Activated CD8-positive, alpha-beta memory T cell treated with anti-CD3 and anti-CD28 coated beads, Interleukin-2, amount 50 U/mL, for 24 hours (primary cell): ENCODE results near the gene GRAMD4.

ENCODE experiments used
- DNase-seq: peaks from one replicate; pipeline ENCODE4 v3.0.0-alpha.2; 2020; ENCODE audit errors: extremely low read depth

Gene GRAMD4

DNA sequence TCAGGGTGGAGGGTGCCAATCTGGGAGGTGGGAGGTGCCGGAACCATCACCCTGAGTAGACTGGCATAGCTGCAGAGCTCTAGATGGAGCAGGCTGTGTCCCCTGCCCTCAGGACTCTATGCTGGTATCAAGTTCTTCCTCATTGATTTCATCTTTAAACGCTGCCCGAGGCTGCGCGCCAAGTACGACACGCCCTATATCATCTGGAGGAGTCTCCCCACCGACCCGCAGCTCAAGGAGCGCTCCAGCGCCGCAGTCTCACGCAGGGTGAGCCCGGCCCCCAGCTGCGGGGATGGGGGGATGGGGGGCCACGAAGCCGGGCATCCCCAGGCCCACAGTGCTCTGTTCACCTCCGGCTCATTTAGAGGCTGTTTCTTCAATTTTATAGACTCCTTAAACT, 52.5 kb downstream of the GRAMD4 start:
- DNase-seq = no peak

DNA sequence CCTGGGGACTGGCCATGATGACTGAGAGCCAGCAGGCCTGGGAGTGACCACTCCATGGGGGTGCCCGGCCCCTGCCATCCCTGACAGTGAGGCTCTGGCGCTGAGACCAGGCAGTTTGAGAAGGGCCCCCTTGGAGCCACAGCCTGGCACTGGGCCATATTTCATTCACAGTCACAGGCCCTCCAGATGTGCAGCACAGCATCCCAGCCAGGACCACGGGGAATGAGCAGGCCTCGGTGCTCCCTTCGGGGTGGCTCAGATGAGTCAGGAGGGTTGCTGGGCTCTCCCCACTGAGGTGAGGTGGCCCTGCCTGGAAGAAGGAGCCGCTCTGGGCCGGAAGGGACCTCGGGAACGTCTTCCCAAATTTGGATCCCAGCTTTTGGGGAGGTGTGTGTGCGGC, 53.0 kb downstream of the GRAMD4 start:
- DNase-seq = no peak

DNA sequence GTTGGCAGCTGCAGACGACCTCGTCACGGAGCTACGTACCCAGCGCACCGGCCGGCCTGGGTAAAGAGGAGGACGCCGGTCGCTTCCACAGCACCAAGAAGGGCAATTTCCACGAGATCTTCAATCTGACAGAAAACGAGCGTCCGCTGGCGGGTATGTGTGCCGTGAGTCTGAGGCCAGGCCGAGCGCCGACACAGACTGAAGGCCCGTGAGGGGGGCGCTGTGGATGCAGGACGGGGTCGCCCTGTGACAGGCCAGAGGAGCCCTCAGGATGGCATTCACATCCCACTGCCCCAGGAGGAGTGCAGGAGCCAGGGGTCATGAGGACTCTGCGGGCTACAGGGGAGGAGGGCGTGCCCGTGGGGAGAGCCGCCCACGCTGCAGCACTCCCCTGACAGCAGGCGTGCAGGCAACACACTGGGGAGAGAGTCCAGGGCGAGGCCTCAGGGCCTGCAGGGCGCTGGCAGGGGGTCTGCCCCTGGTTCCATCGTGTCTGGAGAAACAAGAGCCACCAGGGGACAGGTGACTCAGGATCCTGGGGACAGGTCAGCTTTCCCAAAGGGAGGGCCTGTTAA, 53.6 kb downstream of the GRAMD4 start:
- DNase-seq = no peak

DNA sequence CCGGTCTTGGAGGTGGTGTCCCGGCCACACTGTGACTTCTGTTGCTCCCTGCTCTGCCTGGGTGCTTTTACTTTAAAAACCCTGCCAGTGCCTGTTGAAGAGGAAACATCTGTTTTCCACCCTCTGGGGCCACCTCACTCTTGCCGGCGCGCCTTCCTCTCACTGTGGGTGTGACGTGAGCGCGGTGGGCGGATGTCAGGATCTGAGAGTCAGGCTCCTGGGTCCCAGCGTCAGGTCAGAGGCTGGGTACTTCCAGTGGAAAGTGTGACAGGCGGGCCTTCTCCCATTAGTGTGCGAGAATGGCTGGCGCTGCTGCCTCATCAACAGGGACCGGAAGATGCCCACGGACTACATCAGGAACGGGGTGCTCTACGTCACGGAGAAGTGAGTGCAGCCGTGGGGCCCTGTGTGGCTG, 54.2 kb downstream of the GRAMD4 start:
- peak; percentile 88 for DNase-seq

DNA sequence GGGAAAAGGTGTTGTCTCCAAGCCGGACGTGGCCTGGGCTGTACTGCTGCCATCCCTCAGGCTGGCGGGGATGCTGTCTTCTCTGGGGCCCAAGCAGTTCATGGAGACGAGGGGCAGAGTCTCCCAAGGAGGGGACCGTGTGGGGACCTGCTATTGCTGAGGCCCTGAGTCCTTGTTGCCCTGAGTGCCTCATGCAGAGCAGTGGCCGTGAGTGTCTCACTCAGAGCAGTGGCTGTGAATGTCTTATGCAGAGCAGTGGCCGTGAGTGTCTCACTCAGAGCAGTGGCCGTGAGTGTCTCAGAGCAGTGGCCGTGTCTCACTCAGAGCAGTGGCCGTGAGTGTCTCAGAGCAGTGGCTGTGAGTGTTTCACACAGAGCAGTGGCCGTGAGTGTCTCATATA, 54.7 kb downstream of the GRAMD4 start:
- no peak for DNase-seq

DNA sequence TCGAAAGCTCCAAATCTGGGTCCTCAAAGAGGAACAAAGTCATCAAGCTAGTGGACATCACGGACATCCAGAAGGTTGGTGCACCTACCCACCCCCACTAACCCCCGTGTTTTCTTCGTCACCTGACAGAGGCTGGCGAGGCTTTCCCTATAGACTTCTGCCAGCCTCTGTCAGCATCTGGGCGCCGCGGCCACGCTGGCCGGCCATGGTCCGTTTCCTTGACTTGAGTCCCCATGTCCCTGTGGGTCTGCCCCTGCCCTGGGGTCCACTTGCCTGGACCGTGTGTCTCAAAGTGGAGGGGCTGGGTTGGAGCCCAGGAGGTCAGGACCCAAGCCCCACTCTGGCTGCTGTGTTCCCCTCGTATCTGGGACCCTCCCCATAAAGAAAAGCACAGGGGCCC, 55.3 kb downstream of the GRAMD4 start:
- no peak for DNase-seq

DNA sequence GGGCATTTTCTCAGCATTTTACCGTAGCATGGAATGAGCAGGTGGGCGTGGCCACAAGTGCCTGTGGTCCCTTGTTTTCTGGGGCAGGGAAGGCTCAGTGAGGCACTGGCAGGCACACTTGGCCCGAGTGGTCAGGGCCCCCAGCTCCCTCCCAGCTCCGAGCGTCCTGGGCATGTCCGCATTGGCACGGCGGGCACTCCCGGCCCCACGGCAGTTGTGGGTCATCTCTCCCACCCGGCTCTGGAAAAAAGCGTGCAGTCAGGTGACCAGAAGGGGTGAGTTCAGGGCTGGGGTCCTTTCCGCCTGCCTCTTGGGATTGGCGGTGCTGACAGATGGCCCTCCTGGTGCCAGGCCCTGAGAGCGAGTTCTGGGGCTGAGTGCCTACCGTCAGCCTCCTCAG, 55.8 kb downstream of the GRAMD4 start:
- DNase-seq = no peak

DNA sequence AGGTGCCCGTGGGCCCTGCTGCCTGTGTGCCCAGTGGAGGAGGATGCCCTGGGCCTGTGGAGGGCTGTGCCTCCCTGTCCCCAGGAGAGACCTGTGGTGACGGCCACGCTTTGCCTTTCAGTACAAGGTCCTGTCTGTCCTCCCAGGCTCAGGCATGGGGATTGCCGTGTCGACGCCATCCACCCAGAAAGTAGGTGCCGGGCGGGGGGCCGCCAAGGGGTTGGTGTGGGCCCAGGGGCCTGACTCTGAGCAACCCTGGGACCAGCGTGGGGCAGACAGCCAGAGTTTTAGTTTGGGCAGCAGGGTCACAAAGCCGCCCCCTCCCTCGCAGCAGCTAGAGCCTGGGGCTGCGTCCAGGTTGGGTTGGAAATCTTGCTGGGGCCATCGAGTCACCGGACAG, 56.3 kb downstream of the GRAMD4 start:
- no peak for DNase-seq

DNA sequence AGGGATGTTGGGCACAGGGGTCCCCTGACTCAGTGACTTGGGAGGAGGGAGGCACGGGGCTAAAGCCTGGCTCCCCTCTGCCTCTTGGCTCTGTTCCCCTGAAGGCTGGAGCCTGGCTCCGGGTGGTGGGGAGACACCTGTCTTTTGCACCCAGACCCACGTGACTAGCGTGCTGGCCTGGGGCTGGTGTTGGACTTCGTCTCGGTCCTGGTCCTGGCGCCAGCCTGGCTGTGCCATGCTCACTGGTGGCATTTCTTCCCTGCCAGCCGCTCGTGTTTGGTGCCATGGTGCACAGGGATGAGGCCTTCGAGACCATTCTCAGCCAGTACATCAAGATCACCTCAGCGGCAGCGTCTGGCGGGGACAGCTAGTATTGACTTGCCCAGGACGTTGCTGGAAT, 56.7 kb downstream of the GRAMD4 start:
- DNase-seq = no peak

DNA sequence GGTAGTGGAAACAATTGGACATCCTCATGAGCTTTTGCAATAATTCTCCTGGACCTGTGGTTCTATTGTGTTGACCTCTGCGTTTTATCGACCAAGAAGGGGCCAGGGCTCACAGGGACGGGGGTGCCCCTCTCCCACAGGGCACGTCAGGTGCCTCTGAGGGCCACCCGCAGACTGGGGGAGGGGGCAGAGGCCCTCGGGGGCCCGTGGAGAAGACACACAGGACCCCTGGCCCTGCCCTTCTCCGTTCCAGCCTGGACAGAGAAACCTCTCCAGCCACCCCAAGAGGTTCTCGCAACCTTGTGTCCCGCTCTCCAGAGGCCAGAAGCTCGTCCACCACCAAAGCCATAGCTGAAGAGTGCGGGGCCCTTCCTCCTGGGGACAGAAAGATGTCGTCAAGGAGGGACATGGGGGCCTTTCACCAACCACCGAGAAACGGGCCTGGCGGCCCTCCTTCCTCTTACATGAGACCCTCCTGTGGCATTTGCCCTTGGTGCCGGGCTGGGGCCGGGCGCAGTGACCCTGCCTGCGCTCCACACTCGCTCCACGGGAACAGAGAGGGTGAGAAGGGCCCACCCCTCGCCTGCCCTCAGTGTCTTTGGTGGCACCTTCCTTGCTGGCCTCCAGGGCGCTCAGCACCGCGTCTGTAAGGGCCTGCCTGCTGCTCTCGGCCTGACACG, 57.3 kb downstream of the GRAMD4 start:
- no peak for DNase-seq

DNA sequence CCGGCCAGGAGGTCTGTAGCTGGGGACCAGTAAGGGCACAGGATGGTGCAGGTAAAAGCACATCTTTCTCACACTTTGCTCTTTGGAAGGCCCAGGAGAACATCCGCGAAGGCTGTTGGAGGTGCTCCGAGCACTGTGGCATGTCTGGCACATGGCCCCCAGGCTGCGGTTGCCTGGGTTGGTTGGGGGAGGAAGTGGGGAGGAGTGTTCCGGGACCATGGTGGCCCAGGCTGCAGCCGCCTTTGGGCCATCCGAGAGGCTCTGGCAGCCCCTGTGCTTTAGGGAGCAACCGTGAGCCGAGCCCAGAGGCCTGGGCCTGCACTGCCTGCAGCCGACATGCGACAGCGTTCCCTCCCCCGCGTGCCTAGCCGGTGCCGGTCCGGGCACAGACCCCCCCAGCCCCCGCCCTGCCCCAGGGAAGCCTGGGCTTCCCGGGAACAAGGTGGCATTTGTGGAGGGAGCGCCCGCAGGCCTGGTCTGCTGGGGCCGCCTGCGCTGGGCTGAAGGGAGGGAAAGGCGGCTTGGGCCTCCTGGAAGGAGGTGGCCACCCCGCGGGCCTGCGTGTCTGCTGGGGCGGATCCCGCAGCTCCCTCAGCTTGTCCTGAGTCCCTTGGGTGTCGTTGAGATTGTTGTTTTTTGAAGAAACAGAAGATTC, 57.9 kb downstream of the GRAMD4 start:
- DNase-seq = no peak

DNA sequence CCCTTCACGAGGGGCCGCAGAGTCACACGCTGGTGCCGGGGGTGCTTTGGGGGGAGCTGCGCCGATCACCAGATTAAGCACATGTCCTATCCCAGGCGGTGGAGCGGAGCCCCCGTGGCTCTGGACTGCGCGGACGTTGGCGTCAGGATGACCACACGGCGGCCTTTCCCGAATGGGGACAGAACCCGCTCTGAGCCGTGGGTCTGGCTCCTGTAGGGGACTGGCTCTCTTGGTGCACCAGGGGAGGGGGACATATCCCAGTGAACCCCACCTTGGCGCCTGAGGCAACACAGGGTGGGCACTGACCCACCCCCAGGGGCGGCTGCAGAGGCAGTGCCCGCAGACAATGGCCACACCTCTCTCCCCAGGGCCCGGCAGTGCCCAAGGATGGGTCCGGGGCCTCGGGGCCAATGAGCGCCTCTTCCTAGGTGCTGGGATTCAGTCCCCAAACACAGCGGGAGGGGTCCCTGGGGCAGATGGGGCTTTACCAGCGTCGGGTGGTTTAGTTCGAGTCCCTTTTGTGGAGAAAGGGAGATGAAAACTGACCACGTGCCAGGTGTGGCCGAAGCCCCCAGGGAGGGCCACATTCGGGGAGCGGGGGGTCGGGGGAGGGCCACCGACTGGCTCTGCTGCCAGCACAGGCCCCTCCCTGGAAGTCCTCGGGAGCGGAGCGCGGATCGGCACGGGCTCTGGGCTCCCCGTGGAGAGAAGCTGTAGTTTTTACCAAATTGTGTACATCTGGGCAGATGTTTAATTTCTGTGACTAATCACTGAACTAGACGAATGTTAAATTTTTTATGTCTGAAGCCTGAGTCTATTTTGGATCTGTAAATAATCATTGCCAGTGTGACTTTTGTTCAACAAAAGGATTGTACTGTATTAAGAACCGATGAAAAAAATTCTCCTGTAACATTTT, 58.9 kb downstream of the GRAMD4 start:
- no peak for DNase-seq

DNA sequence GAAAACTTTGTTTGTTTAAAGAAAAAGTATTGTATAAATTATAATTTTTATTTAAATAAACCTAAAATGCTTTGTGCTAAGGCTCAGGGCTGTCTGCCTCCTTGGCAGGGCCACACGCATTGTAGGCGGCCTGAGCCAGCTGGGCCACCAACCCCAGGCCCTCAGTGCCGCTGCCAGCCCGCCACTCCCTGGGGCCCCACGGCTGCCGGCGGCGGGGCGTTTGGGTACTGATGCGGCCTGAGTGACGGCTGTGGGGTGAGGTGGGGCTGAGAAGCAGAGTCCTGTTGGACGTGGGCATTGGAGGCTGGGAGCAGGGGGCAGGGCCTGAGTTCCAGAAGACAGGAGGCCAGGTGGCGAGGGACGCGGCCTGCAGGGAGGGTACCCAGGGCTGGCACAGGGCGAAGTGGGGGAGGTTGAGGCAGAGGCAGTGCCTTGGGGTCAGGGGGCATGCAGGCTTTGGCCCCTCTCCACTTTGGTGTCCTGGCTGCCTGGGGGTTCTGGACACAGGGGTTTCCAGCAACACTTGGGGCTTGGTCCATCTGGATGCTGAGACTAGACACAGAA, 59.6 kb downstream of the GRAMD4 start:
- DNase-seq = no peak

DNA sequence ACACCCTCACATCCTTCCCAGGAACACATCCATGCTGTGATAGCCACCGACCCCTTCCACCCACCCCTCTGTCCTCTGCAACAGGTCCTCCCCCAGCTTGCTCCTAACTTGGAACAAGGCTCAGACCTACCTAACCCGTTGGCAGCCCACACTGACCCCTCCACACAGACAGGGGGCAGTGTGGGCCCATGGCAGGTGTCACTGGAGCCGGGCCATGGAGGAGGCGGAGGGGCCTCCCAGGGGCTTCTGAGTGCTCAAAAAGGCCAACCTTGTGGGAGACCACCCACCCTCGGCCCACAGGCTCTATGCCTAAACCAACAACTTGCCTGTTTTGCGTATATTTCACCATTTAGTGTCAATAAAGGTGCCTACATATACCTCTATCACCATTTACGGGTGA, 60.8 kb downstream of the GRAMD4 start:
- DNase-seq = no peak

DNA sequence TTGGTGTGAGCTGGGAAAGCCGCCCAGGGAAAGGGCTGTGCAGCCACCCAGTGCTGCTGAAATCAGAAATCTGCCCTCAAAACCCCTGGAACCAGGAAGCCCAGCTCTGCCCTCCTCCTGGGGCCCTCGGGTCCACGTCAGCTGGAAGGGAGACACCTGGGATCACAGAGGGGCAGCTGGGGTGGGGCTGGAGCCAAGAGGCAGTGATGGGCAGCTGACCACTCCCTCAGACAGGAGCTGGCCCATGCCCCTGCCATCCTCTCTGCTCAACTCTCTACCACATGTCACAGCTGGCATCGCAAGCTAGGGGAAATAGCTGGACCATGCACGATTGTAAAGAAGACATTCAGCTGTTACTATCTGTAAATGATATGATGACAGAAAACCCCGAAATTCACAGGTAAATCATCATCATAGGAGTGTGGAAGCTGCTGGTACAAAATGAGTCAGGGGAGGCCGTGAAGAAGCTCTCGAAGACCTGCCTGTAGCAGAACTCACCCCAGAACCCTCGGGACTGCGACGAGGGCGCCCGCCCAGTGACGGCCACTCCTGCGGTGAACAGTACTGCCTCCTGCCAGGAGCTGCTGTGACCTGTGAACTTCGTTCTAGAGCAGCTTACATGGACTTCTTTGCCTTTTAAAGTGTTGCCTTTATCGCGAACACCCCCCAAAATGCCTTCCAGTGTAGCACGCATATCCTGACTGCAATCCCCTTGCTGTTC, 62.0 kb downstream of the GRAMD4 start:
- DNase-seq = no peak

DNA sequence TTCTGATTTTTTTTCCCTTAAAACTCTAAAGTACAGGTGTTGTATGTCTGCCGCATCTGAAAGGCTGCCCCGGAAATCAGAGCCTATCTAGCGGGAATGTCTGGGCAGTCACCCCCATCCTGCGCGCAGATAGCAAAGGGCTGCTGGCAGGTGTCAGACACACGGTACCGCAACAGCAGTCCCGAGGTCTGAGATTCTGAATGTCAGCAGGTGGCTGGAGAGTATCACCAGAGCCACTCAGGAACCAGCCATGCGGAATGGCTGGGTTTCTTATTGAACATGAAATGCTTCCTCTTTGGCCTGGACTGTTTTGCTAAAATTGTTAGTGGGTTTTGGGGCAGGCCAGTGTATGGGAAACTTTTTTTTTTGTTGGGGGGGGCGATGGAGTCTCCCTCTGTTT, 64.5 kb downstream of the GRAMD4 start:
- DNase-seq = no peak

DNA sequence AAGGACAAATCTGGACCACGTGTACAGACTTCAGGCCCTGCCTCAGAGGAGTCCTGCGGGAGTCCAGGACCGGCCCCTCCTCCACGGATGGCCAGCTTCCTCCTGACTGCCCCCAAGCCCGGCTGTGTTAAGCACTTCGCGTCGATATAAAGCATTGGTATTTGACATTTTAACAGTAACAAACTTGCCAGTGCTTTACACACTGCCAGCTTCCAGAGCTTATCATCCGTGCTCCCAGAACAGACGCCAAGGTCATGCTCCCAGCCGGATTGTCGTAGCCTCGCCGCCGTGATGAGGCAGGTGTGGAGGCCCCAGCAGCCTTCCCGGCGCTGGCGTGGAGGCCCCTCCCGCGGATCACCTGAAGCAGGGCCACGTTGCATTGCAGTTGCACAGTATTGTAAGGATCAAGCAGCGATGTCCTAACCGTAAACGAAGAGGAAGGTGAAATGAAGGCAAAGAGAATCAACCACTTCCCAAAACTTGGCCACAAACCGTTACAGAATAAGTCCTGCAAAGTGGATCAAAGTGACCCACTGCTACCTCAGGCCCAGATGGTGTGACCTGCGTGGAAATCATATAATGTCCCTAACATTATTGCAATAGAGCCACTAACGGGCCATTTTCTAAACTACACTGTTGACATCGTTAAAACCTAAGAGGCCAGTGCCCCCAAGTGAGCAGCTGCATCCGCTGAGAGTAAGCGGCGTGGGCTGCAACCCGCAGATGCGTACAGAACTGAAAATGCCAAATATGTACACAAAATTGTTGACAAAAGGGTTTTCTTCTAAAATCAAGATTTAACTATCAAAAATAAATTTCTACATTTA, 66.2 kb downstream of the GRAMD4 start:
- no peak for DNase-seq

DNA sequence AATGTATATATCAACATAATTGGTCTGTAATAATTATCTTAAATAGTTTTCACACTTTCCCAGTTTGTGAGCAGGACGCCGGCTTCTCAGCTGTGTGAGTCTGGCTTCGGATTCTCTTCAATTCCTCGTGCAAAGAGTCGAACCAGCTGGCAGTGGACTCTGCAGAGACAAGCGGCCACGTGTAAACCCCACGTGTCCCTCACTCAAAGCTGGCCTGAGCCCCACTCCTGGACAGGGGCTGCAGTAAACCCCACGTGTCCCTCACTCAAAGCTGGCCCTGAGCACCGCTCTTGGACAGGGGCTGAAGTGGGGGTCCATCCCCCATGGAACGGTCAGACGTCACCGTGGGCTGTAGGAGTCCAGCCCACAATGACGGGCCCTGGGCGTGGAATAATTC, 66.9 kb downstream of the GRAMD4 start:
- no peak for DNase-seq

DNA sequence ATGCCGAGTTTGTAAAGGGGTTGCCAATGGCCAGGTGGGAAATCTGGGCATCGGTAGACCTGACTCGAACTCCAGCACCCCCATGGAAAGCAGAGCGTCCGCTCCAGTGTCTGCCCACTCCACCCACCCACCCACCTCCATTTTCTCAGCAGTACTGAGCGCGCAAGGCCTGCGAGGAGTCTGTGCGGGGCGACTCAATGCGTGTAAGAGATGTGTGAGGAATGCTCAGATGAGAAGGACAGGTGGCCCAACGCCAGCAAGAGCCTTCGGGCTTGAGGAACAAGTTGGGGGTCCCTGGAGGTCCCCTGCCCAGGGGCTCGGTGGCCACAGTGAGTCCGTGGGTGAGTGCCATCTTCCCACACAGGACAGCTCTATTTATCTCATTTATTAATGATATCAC, 67.3 kb downstream of the GRAMD4 start:
- DNase-seq = no peak

DNA sequence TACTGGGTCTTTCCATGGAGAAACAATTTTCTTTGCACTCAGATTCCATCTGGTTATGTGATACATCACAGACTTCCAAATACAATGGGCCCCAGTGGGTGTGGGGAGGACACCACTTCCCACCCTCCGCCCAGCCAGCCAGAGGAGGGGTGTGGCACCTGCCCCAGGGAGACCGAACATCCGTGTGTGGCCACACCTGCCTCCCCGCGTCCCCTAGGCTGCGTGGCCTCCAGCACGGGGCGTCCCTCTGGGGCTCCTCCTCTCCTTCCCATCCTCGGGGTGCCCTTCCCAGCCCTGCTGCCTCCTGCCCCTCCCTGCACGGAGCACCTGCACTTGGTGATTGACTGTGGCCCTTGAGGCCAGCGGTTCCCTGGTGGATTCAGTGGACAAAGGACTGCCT, 68.8 kb downstream of the GRAMD4 start:
- no peak for DNase-seq

DNA sequence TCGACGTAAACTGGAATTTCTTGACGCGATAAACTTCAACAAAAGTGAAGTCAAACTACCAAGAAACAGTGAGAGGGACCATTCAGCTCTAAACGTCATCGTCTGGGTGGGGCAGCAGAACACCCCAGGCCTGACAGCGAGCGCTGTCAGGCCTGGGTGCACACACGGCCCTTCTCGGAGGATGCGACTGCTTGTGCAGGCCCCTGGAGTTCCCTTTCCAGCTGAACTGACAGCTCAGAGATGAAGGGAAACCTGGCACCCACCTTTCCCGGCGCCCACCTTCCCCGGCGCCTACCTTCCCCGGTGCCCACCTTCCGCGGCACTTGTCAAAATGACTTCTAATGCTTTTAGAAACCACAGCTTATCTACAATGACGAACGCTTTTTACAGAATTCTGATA, 70.0 kb downstream of the GRAMD4 start:
- DNase-seq = no peak
